OCI-LY7 (cell line): Measurements from ENCODE around the gene LRRC46. TPM values are rescaled to one million over a fixed set of nuclear protein-coding genes. Genes with fewer than 3 reads are reported as not detected.

Experiments
- BruUV-seq: library from RNA; stranded (reverse); fragments of 400-500 nt; replicated peaks from 2 replicates; lab custom pipeline; 2021; lab: Mats Ljungman, UMichigan
- CTCF ChIA-PET: fragments of 300-600 bp; sonication (Branson Sonifier 250); formaldehyde crosslinking; loops from one replicate; lab custom pipeline; 2022; ENCODE audit warnings: antibody characterized with exemption; ENCODE audit not compliant: unreplicated experiment; lab: Charles Lee
- POLR2A ChIA-PET: fragments of 300-600 bp; sonication (Branson Sonifier 250); formaldehyde crosslinking; loops from one replicate; lab custom pipeline; 2022; ENCODE audit warnings: antibody characterized with exemption; lab: Charles Lee
- DNase-seq: peaks from one replicate; pipeline ENCODE4 v3.0.0-alpha.2; 2015; ENCODE audit warnings: low spot score
- H2AFZ ChIP-seq: fragments of 200-600 bp; sonication (generic), shearing (Covaris generic); 2 replicates; pipeline ENCODE4 v1.6.1; 2014; ENCODE audit warnings: mild to moderate bottlenecking, antibody characterized with exemption, low read length, moderate library complexity
- H3K27ac ChIP-seq: fragments of 200-600 bp; sonication (generic); 2 replicates; pipeline ENCODE4 v1.5.1; 2014; ENCODE audit warnings: mixed run types, low read depth, mild to moderate bottlenecking, moderate library complexity, low read length, inconsistent platforms; ENCODE audit not compliant: poor library complexity, severe bottlenecking
- H3K36me3 ChIP-seq: fragments of 200-600 bp; sonication (generic); 2 replicates; pipeline ENCODE4 v1.6.1; 2014; ENCODE audit warnings: mild to moderate bottlenecking, antibody characterized with exemption, low read length, moderate library complexity, mixed read lengths; ENCODE audit not compliant: insufficient read depth
- H3K4me1 ChIP-seq: fragments of 200-600 bp; sonication (generic); 2 replicates; pipeline ENCODE4 v1.5.1; 2014; ENCODE audit warnings: mild to moderate bottlenecking, low read length; ENCODE audit not compliant: insufficient read depth, poor library complexity, severe bottlenecking
- H3K4me2 ChIP-seq: fragments of 200-600 bp; sonication (generic); 2 replicates; pipeline ENCODE4 v1.6.1; 2014; ENCODE audit warnings: mild to moderate bottlenecking, low read length
- H3K4me3 ChIP-seq: fragments of 200-600 bp; sonication (generic); 2 replicates; pipeline ENCODE4 v1.5.1; 2014; ENCODE audit warnings: mild to moderate bottlenecking, low read depth, low read length; ENCODE audit not compliant: poor library complexity, severe bottlenecking
- H3K79me2 ChIP-seq: fragments of 200-600 bp; sonication (generic); 2 replicates; pipeline ENCODE4 v1.6.1; 2016; ENCODE audit warnings: low read depth, mild to moderate bottlenecking, low read length, moderate library complexity, mixed read lengths; ENCODE audit not compliant: insufficient read depth
- H3K9me2 ChIP-seq: fragments of 200-600 bp; sonication (generic); 2 replicates; pipeline ENCODE4 v1.6.1; 2016; ENCODE audit warnings: mild to moderate bottlenecking, low read length, mixed read lengths; ENCODE audit not compliant: insufficient read depth
- H3K9me3 ChIP-seq: fragments of 200-600 bp; sonication (generic); 2 replicates; pipeline ENCODE4 v1.6.1; 2014; ENCODE audit warnings: mild to moderate bottlenecking, mixed run types, low read length, mixed read lengths
- H4K20me1 ChIP-seq: fragments of 200-600 bp; sonication (generic); 2 replicates; pipeline ENCODE4 v1.6.1; 2014; ENCODE audit warnings: mild to moderate bottlenecking, antibody characterized with exemption, low read length, moderate library complexity, mixed read lengths; ENCODE audit not compliant: insufficient read depth
- CTCF ChIP-seq: fragments of 200-600 bp; sonication (generic); conservative IDR thresholded peaks from 2 replicates; pipeline ENCODE4 v1.5.1; 2014; ENCODE audit warnings: mild to moderate bottlenecking, antibody characterized with exemption, low read length, moderate library complexity, mixed read lengths
- EZH2phosphoT487 ChIP-seq: fragments of 200-600 bp; sonication (generic); IDR thresholded peaks from 2 replicates; pipeline ENCODE4 v1.6.1; 2018; ENCODE audit warnings: low read depth, borderline replicate concordance, mild to moderate bottlenecking, mixed run types, antibody characterized with exemption, low read length, moderate library complexity, mixed read lengths
- intact Hi-C: fragments of 100-400 bp; cut with micrococcal nuclease; formaldehyde crosslinking; loops from one replicate; pipeline ENCODE4 v1.10.0; 2022; ENCODE audit not compliant: unreplicated experiment
- total RNA-seq, 2 experiments: library from RNA; depleted of rRNA in 1 of 2; stranded (reverse); fragments of >200 nt in 1 of 2; shearing (Covaris generic) in 1 of 2; gene quantifications; 2 replicates each; pipeline ENCODE4 v1.2.3, GENCODE V29; 2014 to 2022

The LRRC46 gene
- total RNA-seq, 2 experiments from 2014 or later, result 0.85 to 1.2 TPM

- Histone ChIP-seq H4K20me1 (no peaks in the 10 kb centered on the region), H2AFZ (peak overlapping the region; percentile 75; the same call in 1 of the 2 replicates), H3K4me1 (peaks cover 19% of the 10 kb centered on the region), H3K4me2 (peak overlapping the region; percentile 92), H3K9me3 (no peaks in the 10 kb centered on the region), H3K27ac (peak overlapping the region; percentile 63), H3K4me3 (peak overlapping the region; percentile 93), H3K79me2 (peaks cover 21% of the 10 kb centered on the region), H3K9me2 (no peaks in the 10 kb centered on the region), H3K36me3 (peaks cover 30% of the 10 kb centered on the region)
- TF ChIP-seq EZH2phosphoT487 (no peak), CTCF (no peak)
- DNase-seq, result no peak
- no TSS peak for BruUV-seq
- CTCF ChIA-PET, result interaction anchor here (1.4 to 1.6 kb wide), 2 partner anchors 8 to 10 kb away, joined by 3 to 4 read pairs; no protein-coding TSS in a partner anchor
- POLR2A ChIA-PET, result interaction anchor here (1.1 to 1.7 kb wide), 6 partner anchors 9 to 214 kb away, joined by 3 to 13 read pairs (median 5); partner anchors contain the start of genes KPNB1, OSBPL7, SCRN2 and SP2
- intact Hi-C loops, result loop anchor here (1.0 kb wide), 1 partner anchor 9 kb away; the partner anchor contains the start of gene OSBPL7
These were observed 971 bp upstream of the LRRC46 start for GRCh38 chr17:47830396-47831002.

- no peak for DNase-seq
- BruUV-seq, result no TSS peak
- peak overlapping the region; percentile 92 for H3K4me2 ChIP-seq
- peaks cover 21% of the 10 kb centered on the region for H3K79me2 ChIP-seq
- H3K27ac ChIP-seq, result peak overlapping the region; percentile 6
- intact Hi-C loops, result loop anchor here (1.0 kb wide), 1 partner anchor 11 kb away; the partner anchor contains the start of gene OSBPL7
- peaks cover 19% of the 10 kb centered on the region for H3K4me1 ChIP-seq
- no peaks in the 10 kb centered on the region for H3K9me3 ChIP-seq
- peaks cover 17% of the 10 kb centered on the region; the same call in 1 of the 2 replicates for H3K36me3 ChIP-seq
- no peaks in the 10 kb centered on the region for H3K9me2 ChIP-seq
- no peaks in the 10 kb centered on the region for H4K20me1 ChIP-seq
- H2AFZ ChIP-seq, result peak overlapping the region; percentile 75; the same call in 1 of the 2 replicates
- ChIA-PET POLR2A (interaction anchor here (1.2 to 1.7 kb wide), 4 partner anchors 9 to 183 kb away, joined by 4 to 13 read pairs (median 8); partner anchors contain the start of genes KPNB1, OSBPL7, SCRN2 and SP2), CTCF (interaction anchor here (1.6 kb wide), 1 partner anchor 12 kb away, joined by 4 read pairs; no protein-coding TSS in a partner anchor)
- peak overlapping the region; percentile 93 for H3K4me3 ChIP-seq
- TF ChIP-seq EZH2phosphoT487 (no peak), CTCF (no peak)
These were observed 461 bp downstream of the LRRC46 start for GRCh38 chr17:47831934-47832327.

- TF ChIP-seq CTCF (no peak), EZH2phosphoT487 (no peak)
- Histone ChIP-seq H3K9me3 (no peaks in the 10 kb centered on the region), H3K79me2 (peaks cover 14% of the 10 kb centered on the region), H3K9me2 (no peaks in the 10 kb centered on the region), H3K4me2 (no peak overlapping the region), H2AFZ (no peak overlapping the region), H3K27ac (no peak overlapping the region), H4K20me1 (no peaks in the 10 kb centered on the region), H3K36me3 (no peaks in the 10 kb centered on the region), H3K4me3 (no peak overlapping the region), H3K4me1 (peaks cover 18% of the 10 kb centered on the region)
- ChIA-PET POLR2A (no interaction called here), CTCF (no interaction called here)
- DNase-seq, result no peak
- intact Hi-C loops, result no loop called here
- BruUV-seq, result no TSS peak
These were observed 3.3 kb downstream of the LRRC46 start for GRCh38 chr17:47834756-47835155.
